Measurements from ENCODE around the gene TBCD.

Gene TBCD

GRCh38 chr17:82888583-82889495 lies 137.0 kb downstream of the TBCD start:
- no peak for DNase-seq

- DNase-seq: no peak
These were observed 137.9 kb downstream of the TBCD start for GRCh38 chr17:82889496-82890338.

- no peak for DNase-seq
These were observed 138.5 kb downstream of the TBCD start for GRCh38 chr17:82890339-82890730.

GRCh38 chr17:82890926-82891678 lies 139.2 kb downstream of the TBCD start:
- DNase-seq: no peak

- no peak for DNase-seq
These were observed 140.0 kb downstream of the TBCD start for GRCh38 chr17:82891911-82892310.

- no peak for DNase-seq
These were observed 141.2 kb downstream of the TBCD start for GRCh38 chr17:82892899-82893565.

GRCh38 chr17:82893779-82894178 lies 141.9 kb downstream of the TBCD start:
- no peak for DNase-seq

GRCh38 chr17:82894389-82894788 lies 142.5 kb downstream of the TBCD start:
- no peak for DNase-seq

GRCh38 chr17:82895087-82895486 lies 143.2 kb downstream of the TBCD start:
- DNase-seq: no peak

GRCh38 chr17:82896071-82897000 lies 144.5 kb downstream of the TBCD start:
- no peak for DNase-seq

GRCh38 chr17:82897514-82898249 lies 145.8 kb downstream of the TBCD start:
- DNase-seq: no peak

GRCh38 chr17:82898976-82899514 lies 147.2 kb downstream of the TBCD start:
- DNase-seq: no peak

- no peak for DNase-seq
These were observed 148.1 kb downstream of the TBCD start for GRCh38 chr17:82899941-82900340.

- peak; percentile 43 for DNase-seq
These were observed 148.9 kb downstream of the TBCD start for GRCh38 chr17:82900741-82901140.

GRCh38 chr17:82901356-82901755 lies 149.5 kb downstream of the TBCD start:
- DNase-seq: no peak

- no peak for DNase-seq
These were observed 150.0 kb downstream of the TBCD start for GRCh38 chr17:82901856-82902255.

GRCh38 chr17:82902972-82903874 lies 151.4 kb downstream of the TBCD start:
- DNase-seq: no peak

GRCh38 chr17:82905130-82905529 lies 153.3 kb downstream of the TBCD start:
- DNase-seq: no peak
